H1 (cell line): ENCODE results near the gene NDUFA12.

Source experiments
- EP300 ChIP-seq, 2 experiments: IDR thresholded peaks; 1 replicate in 1 of 2; 2 replicates in 1 of 2; pipeline ENCODE4 v1.6.1; 2011 to 2012; ENCODE audit warnings: low read depth in 2 of 2, low read length in 2 of 2, mild to moderate bottlenecking in 2 of 2, borderline replicate concordance in 1 of 2, inconsistent platforms in 1 of 2, moderate library complexity in 1 of 2
- GABPA ChIP-seq: IDR thresholded peaks from 2 replicates; pipeline ENCODE4 v1.6.1; 2011; ENCODE audit warnings: mild to moderate bottlenecking, low read length, moderate library complexity, borderline replicate concordance; ENCODE audit not compliant: insufficient read depth
- GTF2F1 ChIP-seq: IDR thresholded peaks from 2 replicates; pipeline ENCODE4 v1.6.1; 2012; ENCODE audit warnings: low read depth, low read length, improper control_type of control experiment, borderline replicate concordance
- MAFK ChIP-seq: IDR thresholded peaks from 2 replicates; pipeline ENCODE4 v1.6.1; 2012; ENCODE audit warnings: low read depth, mild to moderate bottlenecking, improper control_type of control experiment, low read length
- POLR2A ChIP-seq, 2 experiments: IDR thresholded peaks; 1 replicate in 1 of 2; 2 replicates in 1 of 2; pipeline ENCODE4 v1.6.1; 2011; ENCODE audit warnings: low read depth in 2 of 2, low read length in 2 of 2, mild to moderate bottlenecking in 2 of 2; ENCODE audit errors: control extremely low read depth in 1 of 2
- POLR2AphosphoS5 ChIP-seq: IDR thresholded peaks from 2 replicates; pipeline ENCODE4 v1.6.1; 2011; ENCODE audit warnings: low read depth, low read length
- SAP30 ChIP-seq: fragments of 300-600 bp; sonication (generic); IDR thresholded peaks from 2 replicates; pipeline ENCODE4 v1.7.1; 2012; ENCODE audit warnings: low read length, moderate library complexity, mild to moderate bottlenecking, inconsistent platforms; ENCODE audit not compliant: insufficient read depth, insufficient replicate concordance
- SP1 ChIP-seq: IDR thresholded peaks from 2 replicates; pipeline ENCODE4 v1.6.1; 2011; ENCODE audit warnings: low read depth, low read length
- SUZ12 ChIP-seq: fragments of 200-600 bp; sonication (generic); IDR thresholded peaks from 2 replicates; pipeline ENCODE4 v1.6.1; 2012; ENCODE audit warnings: mild to moderate bottlenecking, inconsistent platforms, low read length, moderate library complexity, mixed read lengths
- TCF12 ChIP-seq: IDR thresholded peaks from 2 replicates; pipeline ENCODE4 v1.6.1; 2011; ENCODE audit warnings: low read depth, mild to moderate bottlenecking, low read length
- TF ChIP-seq, protein P1 (sequence below), 3 experiments: IDR thresholded peaks; 1 replicate in 2 of 3; 2 replicates in 1 of 3; pipeline versions ENCODE4 v1.5.1 to v1.6.1; 2011; ENCODE audit warnings: low read length in 3 of 3, mild to moderate bottlenecking in 3 of 3, inconsistent platforms in 2 of 3, low read depth in 1 of 3, moderate library complexity in 1 of 3; ENCODE audit not compliant: insufficient read depth in 1 of 3; ENCODE audit errors: control extremely low read depth in 1 of 3
- TF ChIP-seq, protein P2 (sequence below): IDR thresholded peaks from 2 replicates; pipeline ENCODE4 v1.6.1; 2011; ENCODE audit warnings: low read length, improper control_type of control experiment

DNA sequence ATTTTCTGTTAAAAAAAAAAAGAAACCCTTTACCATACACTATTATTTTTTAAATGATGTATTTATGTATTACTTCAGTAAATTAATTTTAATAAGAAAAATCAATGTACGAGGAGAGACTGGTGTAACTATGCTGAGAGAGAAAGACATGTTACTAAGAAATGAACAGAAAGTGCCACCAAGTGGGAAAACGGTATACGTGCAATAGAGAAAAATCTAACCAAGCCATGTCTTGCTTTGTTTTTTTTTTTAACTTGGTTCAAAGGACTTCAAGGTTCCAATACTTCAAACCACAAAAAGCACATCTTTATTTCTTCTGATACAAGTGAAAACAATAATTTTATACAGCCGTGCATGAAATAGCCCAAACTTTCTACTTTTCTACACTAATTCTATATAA is 22.9 kb downstream of the NDUFA12 start:
- TF ChIP-seq, protein P1, sequence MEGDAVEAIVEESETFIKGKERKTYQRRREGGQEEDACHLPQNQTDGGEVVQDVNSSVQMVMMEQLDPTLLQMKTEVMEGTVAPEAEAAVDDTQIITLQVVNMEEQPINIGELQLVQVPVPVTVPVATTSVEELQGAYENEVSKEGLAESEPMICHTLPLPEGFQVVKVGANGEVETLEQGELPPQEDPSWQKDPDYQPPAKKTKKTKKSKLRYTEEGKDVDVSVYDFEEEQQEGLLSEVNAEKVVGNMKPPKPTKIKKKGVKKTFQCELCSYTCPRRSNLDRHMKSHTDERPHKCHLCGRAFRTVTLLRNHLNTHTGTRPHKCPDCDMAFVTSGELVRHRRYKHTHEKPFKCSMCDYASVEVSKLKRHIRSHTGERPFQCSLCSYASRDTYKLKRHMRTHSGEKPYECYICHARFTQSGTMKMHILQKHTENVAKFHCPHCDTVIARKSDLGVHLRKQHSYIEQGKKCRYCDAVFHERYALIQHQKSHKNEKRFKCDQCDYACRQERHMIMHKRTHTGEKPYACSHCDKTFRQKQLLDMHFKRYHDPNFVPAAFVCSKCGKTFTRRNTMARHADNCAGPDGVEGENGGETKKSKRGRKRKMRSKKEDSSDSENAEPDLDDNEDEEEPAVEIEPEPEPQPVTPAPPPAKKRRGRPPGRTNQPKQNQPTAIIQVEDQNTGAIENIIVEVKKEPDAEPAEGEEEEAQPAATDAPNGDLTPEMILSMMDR (IDR thresholded peaks at IDR 0.05; ENCODE audit: control extremely low read depth in 1 of 3, insufficient read depth in 1 of 3, low read depth in 1 of 3, low read length in 3 of 3) = peak in 1 of 3 experiments; percentile 7; a peak in 2 of 4 replicates
- TF ChIP-seq POLR2AphosphoS5 = no peak
- no peak for TF ChIP-seq MAFK
- TF ChIP-seq SUZ12 = no peak
- no peak for TF ChIP-seq POLR2A (IDR thresholded peaks at IDR 0.05; ENCODE audit: control extremely low read depth in 1 of 2, low read depth in 2 of 2, low read length in 2 of 2)
- no peak for TF ChIP-seq EP300 (IDR thresholded peaks at IDR 0.05; ENCODE audit: borderline replicate concordance in 1 of 2, low read depth in 2 of 2, low read length in 2 of 2)
- no peak for TF ChIP-seq SAP30
- TF ChIP-seq TCF12 = no peak
- no peak for TF ChIP-seq GTF2F1
- no peak for TF ChIP-seq SP1
- no peak for TF ChIP-seq GABPA
- TF ChIP-seq, protein P2, sequence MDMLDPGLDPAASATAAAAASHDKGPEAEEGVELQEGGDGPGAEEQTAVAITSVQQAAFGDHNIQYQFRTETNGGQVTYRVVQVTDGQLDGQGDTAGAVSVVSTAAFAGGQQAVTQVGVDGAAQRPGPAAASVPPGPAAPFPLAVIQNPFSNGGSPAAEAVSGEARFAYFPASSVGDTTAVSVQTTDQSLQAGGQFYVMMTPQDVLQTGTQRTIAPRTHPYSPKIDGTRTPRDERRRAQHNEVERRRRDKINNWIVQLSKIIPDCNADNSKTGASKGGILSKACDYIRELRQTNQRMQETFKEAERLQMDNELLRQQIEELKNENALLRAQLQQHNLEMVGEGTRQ = no peak
